Spleen (tissue), 11 donors: ENCODE measurements around the gene EPN2. TPM values are rescaled to one million over a fixed set of nuclear protein-coding genes. Genes with fewer than 3 reads are reported as not detected.

Experiments used
- DNase-seq: peaks from one replicate; pipeline ENCODE4 v3.0.0-alpha.2; 2020
- H3K27ac ChIP-seq, 8 donors: fragments of 200-600 bp; sonication (generic) in 7 of 8; 1 replicate in 4 of 8; 2 replicates in 4 of 8; pipeline versions ENCODE4 v1.5.0 to v1.8.0; 2016 to 2021; ENCODE audit warnings: inconsistent platforms in 4 of 8, mild to moderate bottlenecking in 4 of 8, moderate library complexity in 1 of 8
- H3K27me3 ChIP-seq, 7 donors: fragments of 200-600 bp; sonication (generic) in 6 of 7; replicated peaks in 1 of 7; 1 replicate in 4 of 7; 2 replicates in 3 of 7; pipeline versions ENCODE4 v1.5.0 to v1.8.0; 2016 to 2021; ENCODE audit warnings: inconsistent platforms in 3 of 7, mild to moderate bottlenecking in 1 of 7
- H3K36me3 ChIP-seq, 6 donors: fragments of 200-600 bp; sonication (generic) in 5 of 6; 1 replicate in 4 of 6; 2 replicates in 2 of 6; pipeline versions ENCODE4 v1.5.0 to v1.8.0; 2016 to 2021; ENCODE audit warnings: inconsistent platforms in 2 of 6
- H3K4me1 ChIP-seq, 6 donors: fragments of 200-600 bp; sonication (generic) in 5 of 6; 1 replicate in 3 of 6; 2 replicates in 3 of 6; pipeline versions ENCODE4 v1.5.0 to v1.8.0; 2016 to 2021; ENCODE audit warnings: inconsistent platforms in 3 of 6
- H3K4me3 ChIP-seq, 8 donors: fragments of 200-600 bp; sonication (generic) in 7 of 8; 1 replicate in 4 of 8; 2 replicates in 4 of 8; pipeline versions ENCODE4 v1.5.0 to v1.8.0; 2016 to 2021; ENCODE audit warnings: inconsistent platforms in 4 of 8, mild to moderate bottlenecking in 4 of 8, moderate library complexity in 2 of 8
- H3K9me3 ChIP-seq, 8 donors: fragments of 200-600 bp; sonication (generic) in 7 of 8; 1 replicate in 4 of 8; 2 replicates in 4 of 8; pipeline versions ENCODE4 v1.5.0 to v1.8.0; 2016 to 2021; ENCODE audit warnings: inconsistent platforms in 4 of 8
- CTCF ChIP-seq, 11 experiments: fragments of 200-600 bp in 7 of 11; fragments of 450-650 bp in 4 of 11; sonication (generic) in 4 of 11; IDR thresholded peaks in 8 of 11; conservative IDR thresholded peaks in 3 of 11; 1 replicate in 7 of 11; 2 replicates in 4 of 11; pipeline versions ENCODE4 v1.4.0 to v1.8.0; 2016 to 2021; ENCODE audit warnings: antibody characterized with exemption in 11 of 11, inconsistent platforms in 4 of 11, mild to moderate bottlenecking in 1 of 11
- POLR2A ChIP-seq, 3 donors: fragments of 450-650 bp; IDR thresholded peaks; one replicate each; pipeline ENCODE4 v1.5.1; 2017; ENCODE audit warnings: antibody characterized with exemption in 3 of 3, mild to moderate bottlenecking in 1 of 3
- POLR2AphosphoS5 ChIP-seq, 3 donors: sonication (generic); formaldehyde crosslinking; IDR thresholded peaks; one replicate each; pipeline ENCODE4 v1.5.1; 2017; ENCODE audit warnings: antibody characterized with exemption in 3 of 3
- WGBS, 5 donors: extraction: QIAGEN DNeasy Blood & Tissue Kit in 3 of 5; methylation state at CpG; one replicate each; pipeline versions ENCODE4 v1.1.5 to v1.1.7; 2013 to 2018; 5-methylcytosine and 5-hydroxymethylcytosine counted together
- intact Hi-C: fragments of 100-400 bp; cut with DNase I; formaldehyde crosslinking; loops from one replicate; pipeline ENCODE4 v1.15.0; 2023; ENCODE audit warnings: low total_unique reads
- polyA plus RNA-seq, 3 donors: library from polyadenylated mRNA; stranded (reverse); fragments of 200-250 nt; gene quantifications; one replicate each; pipeline ENCODE4 v1.2.1, GENCODE V29; 2013
- total RNA-seq, 7 donors: library from RNA; depleted of rRNA in 3 of 7; stranded (reverse); fragments of >200 nt in 3 of 7; fragmentation: NEBNext Ultra II Directional in 4 of 7; extraction: Animal tissue kit (Norgen Biotek cat#: 25700) in 4 of 7; gene quantifications; one replicate each; pipeline versions ENCODE4 v1.1.0 to v1.2.1, GENCODE V29; 2016 to 2021
- donor health status: healthy with polysubstance abuse.
- donor health status: DM: no; HTN: no; CAD: no; lungs with moderate emphysema.
- donor health status: DM: no; HTN: no; CAD: no.
- donor health status: Bipolar disorder and iron deficiency.
- donor health status: healthy.
- donor health status: DM: no; HTN: no; CAD: no.
- donor health status: DM: yes; HTN: yes; CAD: no.

The EPN2 gene
- total and polyA plus RNA-seq, 10 donors, result 5.4 to 59.6 (median 31.5) TPM

DNA sequence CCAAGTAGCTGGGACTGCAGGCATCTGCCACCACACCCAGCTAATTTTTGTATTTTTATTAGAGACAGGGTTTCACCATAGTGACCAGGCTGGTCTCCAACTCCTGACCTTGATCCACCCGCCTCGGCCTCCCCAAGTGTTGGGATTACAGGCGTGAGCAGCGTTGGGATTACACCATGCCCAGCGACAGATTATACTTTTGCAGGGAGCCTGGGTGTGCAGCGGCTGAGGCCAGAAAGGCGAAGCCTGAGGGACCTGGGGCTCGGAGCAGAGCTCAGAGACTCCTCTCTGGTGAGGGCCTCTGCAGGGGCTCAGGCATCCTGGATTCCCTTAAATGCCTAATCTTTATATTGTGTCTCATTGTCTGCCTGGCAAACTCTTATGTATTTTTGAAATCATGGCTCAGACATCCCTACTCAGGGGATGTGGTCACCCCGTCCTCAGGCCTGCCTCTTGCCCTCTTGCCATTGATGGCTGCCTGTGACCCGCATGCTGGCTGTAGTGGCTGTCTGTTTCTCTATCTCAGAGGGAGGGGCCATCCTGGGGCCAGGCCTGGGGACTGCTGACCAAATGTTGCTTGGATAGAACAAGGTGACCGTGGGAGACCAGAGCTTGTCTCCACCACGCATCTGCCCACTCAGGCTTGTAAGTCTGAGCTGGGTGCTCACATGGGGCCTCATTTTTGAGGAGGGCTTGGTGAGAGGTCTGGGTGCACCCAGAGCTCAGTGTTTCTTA is 82.8 kb downstream of the EPN2 start:
- H3K36me3 ChIP-seq, result peaks cover 0 to 7% (median 0%) of the 10 kb centered on the region in 6 donors
- no peak for TF ChIP-seq CTCF (IDR thresholded peaks at IDR 0.05 in 8 of 11, conservative IDR thresholded peaks at IDR 0.05 in 3 of 11)
- no peak for TF ChIP-seq POLR2AphosphoS5 (IDR thresholded peaks at IDR 0.05)
- TF ChIP-seq POLR2A (IDR thresholded peaks at IDR 0.05), result no peak
- peaks cover 0 to 22% (median 19%) of the 10 kb centered on the region in 6 donors for H3K4me1 ChIP-seq
- intact Hi-C loops, result no loop called here
- H3K27ac ChIP-seq, result no peak overlapping the region
- DNase-seq, result peak; percentile 69
- H3K27me3 ChIP-seq, result peaks cover 0 to 19% (median 0%) of the 10 kb centered on the region in 7 donors
- WGBS, 5 donors, result 90 to 94% (median 93%) methylated on average over 12 of the region's 12 CpGs
- peaks cover 0 to 4% (median under 1%) of the 10 kb centered on the region in 8 donors for H3K9me3 ChIP-seq
- no peak overlapping the region for H3K4me3 ChIP-seq

DNA sequence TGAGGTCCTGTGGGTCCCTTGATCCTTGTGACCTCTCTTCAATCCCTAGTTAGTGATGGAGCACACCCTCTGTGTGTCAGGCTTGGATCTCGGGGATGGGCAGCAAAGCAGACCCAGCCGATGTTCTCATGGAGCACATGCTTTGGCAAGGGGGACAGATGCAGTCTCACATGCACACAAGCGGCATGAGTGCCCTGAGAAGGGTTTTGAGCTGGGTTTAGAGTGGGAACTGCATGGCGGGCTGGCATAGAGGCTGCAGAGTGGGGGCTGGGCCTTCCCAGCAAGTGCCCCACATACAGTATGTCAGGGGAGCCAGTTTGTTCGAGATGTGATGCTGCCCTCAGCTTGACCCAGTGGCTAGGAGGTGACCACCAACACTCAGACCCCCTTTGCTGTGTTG is 83.7 kb downstream of the EPN2 start:
- peaks cover 0 to under 1% (median 0%) of the 10 kb centered on the region in 6 donors for H3K36me3 ChIP-seq
- H3K27me3 ChIP-seq, result peaks cover 0 to 19% (median 0%) of the 10 kb centered on the region in 7 donors
- no peak overlapping the region for H3K27ac ChIP-seq
- H3K4me1 ChIP-seq, result peaks cover 0 to 22% (median 19%) of the 10 kb centered on the region in 6 donors
- no peak for TF ChIP-seq CTCF (IDR thresholded peaks at IDR 0.05 in 8 of 11, conservative IDR thresholded peaks at IDR 0.05 in 3 of 11)
- no peak for TF ChIP-seq POLR2AphosphoS5 (IDR thresholded peaks at IDR 0.05)
- no peak for TF ChIP-seq POLR2A (IDR thresholded peaks at IDR 0.05)
- H3K4me3 ChIP-seq, result no peak overlapping the region
- intact Hi-C loops, result no loop called here
- peaks cover 0 to 13% (median 9%) of the 10 kb centered on the region in 8 donors for H3K9me3 ChIP-seq
- WGBS, 5 donors, result 75 to 96% (median 91%) methylated on average over 4 to 5 of the region's 5 CpGs
- DNase-seq, result peak; percentile 17

DNA sequence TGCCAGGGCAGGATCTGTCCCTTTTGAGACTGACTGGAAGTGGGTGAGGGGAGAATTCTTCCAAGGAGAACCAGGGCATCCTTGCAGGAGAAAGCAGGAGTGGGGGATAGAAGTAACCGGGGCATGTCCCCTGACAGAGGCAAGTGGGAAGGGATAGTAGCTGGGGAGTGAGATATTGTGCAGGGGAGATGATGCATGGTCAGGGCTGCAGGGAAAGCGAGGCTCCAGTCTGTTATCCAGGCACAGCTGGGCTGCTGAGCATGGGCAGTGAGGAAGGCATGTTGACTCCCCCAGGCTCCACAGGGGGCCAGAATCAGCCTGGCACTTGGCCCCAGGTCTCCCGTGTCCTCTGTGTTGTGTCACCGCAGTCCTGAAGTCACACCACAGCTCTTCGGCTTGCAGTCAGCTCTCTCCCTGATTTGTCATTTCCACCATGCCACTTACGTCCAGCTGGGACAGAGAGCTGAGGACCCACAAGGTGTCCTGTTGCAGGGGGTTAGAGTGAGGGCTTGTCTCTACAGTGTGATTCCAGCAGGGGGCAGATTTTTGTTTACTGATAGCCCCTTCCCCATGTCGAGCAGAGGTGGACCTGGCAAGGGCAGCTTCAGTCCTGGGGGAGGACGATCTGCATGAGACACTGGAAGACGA is 84.4 kb downstream of the EPN2 start:
- TF ChIP-seq POLR2AphosphoS5 (IDR thresholded peaks at IDR 0.05) (no peak), POLR2A (IDR thresholded peaks at IDR 0.05) (no peak), CTCF (IDR thresholded peaks at IDR 0.05 in 8 of 11, conservative IDR thresholded peaks at IDR 0.05 in 3 of 11) (no peak)
- peaks cover 0 to 20% (median 15%) of the 10 kb centered on the region in 6 donors for H3K4me1 ChIP-seq
- H3K27me3 ChIP-seq, result peaks cover 0 to 19% (median 0%) of the 10 kb centered on the region in 7 donors
- peaks cover 0 to 16% (median 11%) of the 10 kb centered on the region in 8 donors for H3K9me3 ChIP-seq
- no peak overlapping the region for H3K4me3 ChIP-seq
- whole genome bisulfite sequencing, 5 donors, result 83 to 92% (median 89%) methylated on average over 8 to 9 of the region's 9 CpGs
- no peak overlapping the region for H3K27ac ChIP-seq
- DNase-seq, result peak; percentile 36
- intact Hi-C loops, result no loop called here
- H3K36me3 ChIP-seq, result no peaks in the 10 kb centered on the region

- DNase-seq, result peak; percentile 27
- intact Hi-C loops, result no loop called here
- WGBS, 5 donors, result 89 to 96% (median 91%) methylated on average over 5 of the region's 5 CpGs
- peaks cover 0 to 19% (median 0%) of the 10 kb centered on the region in 7 donors for H3K27me3 ChIP-seq
- H3K9me3 ChIP-seq, result peaks cover 0 to 16% (median 11%) of the 10 kb centered on the region in 8 donors
- TF ChIP-seq CTCF (IDR thresholded peaks at IDR 0.05 in 8 of 11, conservative IDR thresholded peaks at IDR 0.05 in 3 of 11) (no peak), POLR2A (IDR thresholded peaks at IDR 0.05) (no peak), POLR2AphosphoS5 (IDR thresholded peaks at IDR 0.05) (no peak)
- no peak overlapping the region for H3K4me3 ChIP-seq
- no peaks in the 10 kb centered on the region for H3K36me3 ChIP-seq
- H3K27ac ChIP-seq, result no peak overlapping the region
- peaks cover 0 to 15% (median 10%) of the 10 kb centered on the region in 6 donors for H3K4me1 ChIP-seq
Measured at GRCh38 chr17:19322129-19322505, 85.0 kb downstream of the EPN2 start.
